Measurements from ENCODE around the gene SYNDIG1.

GRCh38 chr20:24422091-24422760 is 47.2 kb upstream of the SYNDIG1 start:
- TF ChIP-seq EZH2phosphoT487 (IDR thresholded peaks at IDR 0.05; ENCODE audit: borderline replicate concordance, low read length), result no peak
- TF ChIP-seq CTCF (conservative IDR thresholded peaks at IDR 0.05; ENCODE audit: low read depth, low read length), result no peak
- TF ChIP-seq EZH2 (IDR thresholded peaks at IDR 0.05; ENCODE audit: low read length, unreplicated experiment), result no peak

Data from PC-3 (cell line).